K562 (cell line): Measurements from ENCODE around the gene CD68. TPM values are rescaled to one million over a fixed set of nuclear protein-coding genes. Genes with fewer than 3 reads are reported as not detected.

Experiments
- CXXC5 ChIP-seq: fragments of 250-450 bp; sonication (Bioruptor Pico); IDR thresholded peaks from 2 replicates; pipeline ENCODE4 v1.8.0; 2022; ENCODE audit warnings: inconsistent platforms, mild to moderate bottlenecking, moderate library complexity
- ETV5 ChIP-seq: sonication (generic); formaldehyde crosslinking; IDR thresholded peaks from 2 replicates; pipeline ENCODE4 v1.4.0; 2020; ENCODE audit warnings: low read depth, mild to moderate bottlenecking, missing genetic modification reagents
- GABPB1 ChIP-seq: sonication (generic); formaldehyde crosslinking; IDR thresholded peaks from 2 replicates; pipeline ENCODE4 v1.8.0; 2022; ENCODE audit warnings: mild to moderate bottlenecking, missing genetic modification reagents
- HMG20A ChIP-seq: fragments of 450-650 bp; formaldehyde crosslinking; conservative IDR thresholded peaks from 2 replicates; pipeline ENCODE4 v1.4.0; 2020; ENCODE audit warnings: mild to moderate bottlenecking, mixed read lengths
- MAFK ChIP-seq: IDR thresholded peaks from 2 replicates; pipeline ENCODE4 v1.6.1; 2011; ENCODE audit warnings: low read length, improper control_type of control experiment
- MTA2 ChIP-seq: fragments of 450-650 bp; IDR thresholded peaks from 2 replicates; pipeline ENCODE4 v1.6.1; 2016; ENCODE audit warnings: low read depth
- NCOA1 ChIP-seq: fragments of 450-650 bp; IDR thresholded peaks from 2 replicates; pipeline ENCODE4 v1.6.1; 2016; ENCODE audit warnings: low read depth
- NKRF ChIP-seq: fragments of 450-650 bp; IDR thresholded peaks from 2 replicates; pipeline ENCODE4 v1.6.1; 2016; ENCODE audit warnings: borderline replicate concordance
- RB1 ChIP-seq: fragments of 450-650 bp; IDR thresholded peaks from 2 replicates; pipeline ENCODE4 v1.6.1; 2017; ENCODE audit warnings: low read depth, mild to moderate bottlenecking
- RBBP5 ChIP-seq: fragments of 200-600 bp; sonication (generic); IDR thresholded peaks from 2 replicates; pipeline ENCODE4 v1.6.1; 2012; ENCODE audit warnings: borderline replicate concordance, mild to moderate bottlenecking, low read length, control low read depth, inconsistent platforms; ENCODE audit not compliant: insufficient read depth, poor library complexity, severe bottlenecking
- TAF1 ChIP-seq: IDR thresholded peaks from 2 replicates; pipeline ENCODE4 v1.6.1; 2011; ENCODE audit warnings: mild to moderate bottlenecking, low read length, moderate library complexity; ENCODE audit not compliant: insufficient read depth, control insufficient read depth, severe bottlenecking; ENCODE audit errors: extremely low read depth
- TBP ChIP-seq: optimal IDR thresholded peaks from 2 replicates; pipeline ENCODE3; 2011; ENCODE audit warnings: low read depth, low read length, improper control_type of control experiment
- ZNF134 ChIP-seq: fragments of 250-450 bp; sonication (Bioruptor Pico); conservative IDR thresholded peaks from 2 replicates; pipeline ENCODE4 v1.4.0; 2020
- ZNF175 ChIP-seq: fragments of 200-800 bp; sonication (Bioruptor generic); IDR thresholded peaks from 2 replicates; pipeline ENCODE4 v1.6.1; 2016; ENCODE audit warnings: low read depth, mild to moderate bottlenecking, missing genetic modification characterization, missing compliant biosample characterization
- polyA plus RNA-seq, 8 experiments: library from polyadenylated mRNA; depleted of rRNA in 4 of 8; stranded (reverse) in 5 of 8; unstranded in 3 of 8; fragments of >200 nt; fragmentation: Nextera tagmentation in 2 of 8; fragmentation: Illumina TruSeq in 1 of 8; extraction: Ambion mirVana in 2 of 8; extraction: Trizol in 1 of 8; gene quantifications; 2 replicates each; pipeline versions ENCODE4 v1.2.1 to v1.2.3, GENCODE V29; 2011 to 2014; ENCODE audit warnings: inconsistent platforms in 1 of 8, missing spikeins in 1 of 8
- total RNA-seq, 7 experiments: library from RNA; depleted of rRNA in 6 of 7; stranded (reverse); fragments of >200 nt in 6 of 7; fragmentation: Illumina TruSeq in 2 of 7; extraction: Trizol in 2 of 7; gene quantifications; 2 replicates each; pipeline versions ENCODE4 v1.2.1 to v1.2.3, GENCODE V29; 2011 to 2021; ENCODE audit warnings: low replicate concordance in 1 of 7
- TF ChIP-seq, protein P1 (sequence below): fragments of 200-600 bp; sonication (generic); IDR thresholded peaks from one replicate; pipeline ENCODE4 v1.6.1; 2012; ENCODE audit warnings: mild to moderate bottlenecking, low read depth, low read length, inconsistent platforms

Gene CD68
- total and polyA plus RNA-seq, 9 of the 15 experiments (the other 6 are each of a cell fraction or from before 2014, with no cell fraction given) = 28.2 to 89.8 (median 37.7) TPM

DNA sequence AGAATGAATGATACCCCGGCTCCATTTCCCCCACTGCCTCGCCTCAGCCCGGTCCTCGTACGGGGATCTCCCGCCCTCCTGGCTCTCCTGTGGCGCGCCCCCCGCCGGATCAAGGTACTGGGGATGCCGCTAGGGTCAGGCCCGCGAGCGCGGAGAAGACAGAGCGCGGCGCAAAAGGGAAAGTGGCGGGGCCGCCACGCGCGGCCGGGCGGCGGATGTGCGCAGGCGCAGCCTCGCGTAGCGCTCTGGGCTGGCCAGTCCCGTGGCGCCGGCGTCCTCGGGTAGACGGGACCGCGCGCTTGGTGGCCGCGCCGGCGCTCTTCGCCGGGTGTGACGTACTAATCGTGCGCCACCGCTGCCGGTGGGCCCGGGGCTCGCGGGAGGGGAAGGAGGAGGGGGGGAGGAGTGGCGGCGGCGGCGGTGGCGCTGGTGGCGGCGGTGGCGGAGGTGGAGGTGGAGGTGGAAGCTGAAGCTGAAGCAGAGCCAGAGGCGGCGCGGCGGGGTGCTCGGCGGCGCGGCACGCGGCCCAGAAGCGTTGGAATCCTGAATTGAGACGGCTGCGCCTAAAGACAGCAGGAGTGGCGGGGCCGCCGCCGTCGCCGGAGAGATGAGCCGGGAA is 17.7 kb upstream of the CD68 start, which contains the start of gene SENP3 (continued):
- TF ChIP-seq NCOA1 (no peak), ZNF134 (CRISPR knock-in tag) (no peak), CXXC5 (peak; percentile 76), TBP (peak; percentile 43), MTA2 (no peak), TAF1 (peak; percentile 55), RB1 (peak; percentile 66; the same call in 1 of the 2 replicates), ETV5 (CRISPR knock-in tag) (no peak), ZNF175 (CRISPR knock-in tag) (no peak), NKRF (0 out of 2 replicates have a peak, but pooled peaks have one; percentile 22), RBBP5 (peak; percentile 75), HMG20A (CRISPR knock-in tag) (no peak), GABPB1 (CRISPR knock-in tag) (no peak), MAFK (no peak)
- TF ChIP-seq, protein P1, sequence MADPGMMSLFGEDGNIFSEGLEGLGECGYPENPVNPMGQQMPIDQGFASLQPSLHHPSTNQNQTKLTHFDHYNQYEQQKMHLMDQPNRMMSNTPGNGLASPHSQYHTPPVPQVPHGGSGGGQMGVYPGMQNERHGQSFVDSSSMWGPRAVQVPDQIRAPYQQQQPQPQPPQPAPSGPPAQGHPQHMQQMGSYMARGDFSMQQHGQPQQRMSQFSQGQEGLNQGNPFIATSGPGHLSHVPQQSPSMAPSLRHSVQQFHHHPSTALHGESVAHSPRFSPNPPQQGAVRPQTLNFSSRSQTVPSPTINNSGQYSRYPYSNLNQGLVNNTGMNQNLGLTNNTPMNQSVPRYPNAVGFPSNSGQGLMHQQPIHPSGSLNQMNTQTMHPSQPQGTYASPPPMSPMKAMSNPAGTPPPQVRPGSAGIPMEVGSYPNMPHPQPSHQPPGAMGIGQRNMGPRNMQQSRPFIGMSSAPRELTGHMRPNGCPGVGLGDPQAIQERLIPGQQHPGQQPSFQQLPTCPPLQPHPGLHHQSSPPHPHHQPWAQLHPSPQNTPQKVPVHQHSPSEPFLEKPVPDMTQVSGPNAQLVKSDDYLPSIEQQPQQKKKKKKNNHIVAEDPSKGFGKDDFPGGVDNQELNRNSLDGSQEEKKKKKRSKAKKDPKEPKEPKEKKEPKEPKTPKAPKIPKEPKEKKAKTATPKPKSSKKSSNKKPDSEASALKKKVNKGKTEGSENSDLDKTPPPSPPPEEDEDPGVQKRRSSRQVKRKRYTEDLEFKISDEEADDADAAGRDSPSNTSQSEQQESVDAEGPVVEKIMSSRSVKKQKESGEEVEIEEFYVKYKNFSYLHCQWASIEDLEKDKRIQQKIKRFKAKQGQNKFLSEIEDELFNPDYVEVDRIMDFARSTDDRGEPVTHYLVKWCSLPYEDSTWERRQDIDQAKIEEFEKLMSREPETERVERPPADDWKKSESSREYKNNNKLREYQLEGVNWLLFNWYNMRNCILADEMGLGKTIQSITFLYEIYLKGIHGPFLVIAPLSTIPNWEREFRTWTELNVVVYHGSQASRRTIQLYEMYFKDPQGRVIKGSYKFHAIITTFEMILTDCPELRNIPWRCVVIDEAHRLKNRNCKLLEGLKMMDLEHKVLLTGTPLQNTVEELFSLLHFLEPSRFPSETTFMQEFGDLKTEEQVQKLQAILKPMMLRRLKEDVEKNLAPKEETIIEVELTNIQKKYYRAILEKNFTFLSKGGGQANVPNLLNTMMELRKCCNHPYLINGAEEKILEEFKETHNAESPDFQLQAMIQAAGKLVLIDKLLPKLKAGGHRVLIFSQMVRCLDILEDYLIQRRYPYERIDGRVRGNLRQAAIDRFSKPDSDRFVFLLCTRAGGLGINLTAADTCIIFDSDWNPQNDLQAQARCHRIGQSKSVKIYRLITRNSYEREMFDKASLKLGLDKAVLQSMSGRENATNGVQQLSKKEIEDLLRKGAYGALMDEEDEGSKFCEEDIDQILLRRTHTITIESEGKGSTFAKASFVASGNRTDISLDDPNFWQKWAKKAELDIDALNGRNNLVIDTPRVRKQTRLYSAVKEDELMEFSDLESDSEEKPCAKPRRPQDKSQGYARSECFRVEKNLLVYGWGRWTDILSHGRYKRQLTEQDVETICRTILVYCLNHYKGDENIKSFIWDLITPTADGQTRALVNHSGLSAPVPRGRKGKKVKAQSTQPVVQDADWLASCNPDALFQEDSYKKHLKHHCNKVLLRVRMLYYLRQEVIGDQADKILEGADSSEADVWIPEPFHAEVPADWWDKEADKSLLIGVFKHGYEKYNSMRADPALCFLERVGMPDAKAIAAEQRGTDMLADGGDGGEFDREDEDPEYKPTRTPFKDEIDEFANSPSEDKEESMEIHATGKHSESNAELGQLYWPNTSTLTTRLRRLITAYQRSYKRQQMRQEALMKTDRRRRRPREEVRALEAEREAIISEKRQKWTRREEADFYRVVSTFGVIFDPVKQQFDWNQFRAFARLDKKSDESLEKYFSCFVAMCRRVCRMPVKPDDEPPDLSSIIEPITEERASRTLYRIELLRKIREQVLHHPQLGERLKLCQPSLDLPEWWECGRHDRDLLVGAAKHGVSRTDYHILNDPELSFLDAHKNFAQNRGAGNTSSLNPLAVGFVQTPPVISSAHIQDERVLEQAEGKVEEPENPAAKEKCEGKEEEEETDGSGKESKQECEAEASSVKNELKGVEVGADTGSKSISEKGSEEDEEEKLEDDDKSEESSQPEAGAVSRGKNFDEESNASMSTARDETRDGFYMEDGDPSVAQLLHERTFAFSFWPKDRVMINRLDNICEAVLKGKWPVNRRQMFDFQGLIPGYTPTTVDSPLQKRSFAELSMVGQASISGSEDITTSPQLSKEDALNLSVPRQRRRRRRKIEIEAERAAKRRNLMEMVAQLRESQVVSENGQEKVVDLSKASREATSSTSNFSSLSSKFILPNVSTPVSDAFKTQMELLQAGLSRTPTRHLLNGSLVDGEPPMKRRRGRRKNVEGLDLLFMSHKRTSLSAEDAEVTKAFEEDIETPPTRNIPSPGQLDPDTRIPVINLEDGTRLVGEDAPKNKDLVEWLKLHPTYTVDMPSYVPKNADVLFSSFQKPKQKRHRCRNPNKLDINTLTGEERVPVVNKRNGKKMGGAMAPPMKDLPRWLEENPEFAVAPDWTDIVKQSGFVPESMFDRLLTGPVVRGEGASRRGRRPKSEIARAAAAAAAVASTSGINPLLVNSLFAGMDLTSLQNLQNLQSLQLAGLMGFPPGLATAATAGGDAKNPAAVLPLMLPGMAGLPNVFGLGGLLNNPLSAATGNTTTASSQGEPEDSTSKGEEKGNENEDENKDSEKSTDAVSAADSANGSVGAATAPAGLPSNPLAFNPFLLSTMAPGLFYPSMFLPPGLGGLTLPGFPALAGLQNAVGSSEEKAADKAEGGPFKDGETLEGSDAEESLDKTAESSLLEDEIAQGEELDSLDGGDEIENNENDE = no peak
